ENCODE results near the gene IL22RA2. TPM values are rescaled to one million over a fixed set of nuclear protein-coding genes. Genes with fewer than 3 reads are reported as not detected.

The IL22RA2 gene
- total RNA-seq, 1 donor from 2014 or later = not detected

DNA sequence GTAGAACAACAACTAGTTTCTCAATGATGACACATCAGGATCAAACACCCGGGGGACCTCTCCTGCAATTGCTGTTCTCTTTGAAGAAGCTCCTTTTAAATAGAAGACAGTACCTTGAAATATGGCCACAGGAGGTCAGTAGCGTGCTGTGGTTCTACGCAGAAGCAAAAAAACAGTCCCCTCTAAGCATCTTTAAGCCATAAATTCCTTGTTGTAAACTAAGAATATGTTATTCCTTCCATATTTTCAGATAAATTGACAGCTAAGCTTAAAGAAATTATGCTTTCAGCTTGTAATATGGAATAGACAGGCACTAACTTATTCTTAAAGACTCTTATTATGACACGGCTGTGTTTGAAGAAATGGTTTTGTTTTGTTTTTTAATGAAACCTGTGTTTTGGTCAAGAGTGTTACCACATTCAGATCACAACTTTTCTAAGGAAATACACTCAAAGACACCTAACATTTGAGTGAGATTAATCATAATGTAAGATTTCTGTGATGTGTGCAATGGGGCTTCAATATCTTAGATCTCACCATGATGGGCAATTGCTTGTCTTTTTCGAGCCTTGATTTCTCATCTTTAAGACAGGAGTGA lies 78.9 kb downstream of the IL22RA2 start:
- Mint-ChIP-seq H3K4me3 (peak overlapping the region; percentile 38), H3K27ac (peak overlapping the region; percentile 93)
- POLR2A ChIA-PET = interaction anchor here (0.6 to 4.2 kb wide), 11 partner anchors 9 to 302 kb away, joined by 3 to 44 read pairs (median 4); partner anchors contain the start of gene MAP3K5

More for the DNA sequence above, 78.9 kb downstream of the IL22RA2 start:
- Mint-ChIP-seq H3K36me3 (ENCODE audit: low read depth) (no peaks in the 10 kb centered on the region), H3K27me3 (no peaks in the 10 kb centered on the region), H3K4me1 (peaks cover 63% of the 10 kb centered on the region), H3K9me3 (no peaks in the 10 kb centered on the region)
- TF ChIP-seq, protein P1, sequence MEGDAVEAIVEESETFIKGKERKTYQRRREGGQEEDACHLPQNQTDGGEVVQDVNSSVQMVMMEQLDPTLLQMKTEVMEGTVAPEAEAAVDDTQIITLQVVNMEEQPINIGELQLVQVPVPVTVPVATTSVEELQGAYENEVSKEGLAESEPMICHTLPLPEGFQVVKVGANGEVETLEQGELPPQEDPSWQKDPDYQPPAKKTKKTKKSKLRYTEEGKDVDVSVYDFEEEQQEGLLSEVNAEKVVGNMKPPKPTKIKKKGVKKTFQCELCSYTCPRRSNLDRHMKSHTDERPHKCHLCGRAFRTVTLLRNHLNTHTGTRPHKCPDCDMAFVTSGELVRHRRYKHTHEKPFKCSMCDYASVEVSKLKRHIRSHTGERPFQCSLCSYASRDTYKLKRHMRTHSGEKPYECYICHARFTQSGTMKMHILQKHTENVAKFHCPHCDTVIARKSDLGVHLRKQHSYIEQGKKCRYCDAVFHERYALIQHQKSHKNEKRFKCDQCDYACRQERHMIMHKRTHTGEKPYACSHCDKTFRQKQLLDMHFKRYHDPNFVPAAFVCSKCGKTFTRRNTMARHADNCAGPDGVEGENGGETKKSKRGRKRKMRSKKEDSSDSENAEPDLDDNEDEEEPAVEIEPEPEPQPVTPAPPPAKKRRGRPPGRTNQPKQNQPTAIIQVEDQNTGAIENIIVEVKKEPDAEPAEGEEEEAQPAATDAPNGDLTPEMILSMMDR (IDR thresholded peaks at IDR 0.05) = peak; percentile 71
- CTCF ChIA-PET = interaction anchor here (0.6 to 6.2 kb wide), 64 partner anchors 8 to 614 kb away, joined by 3 to 102 read pairs (median 5); no protein-coding TSS in a partner anchor
- intact Hi-C loops (cut with micrococcal nuclease) = loop anchor here (1.0 to 10.0 kb wide), 14 partner anchors 9 to 547 kb away; no protein-coding TSS in a partner anchor
- DNase-seq = no peak
- peak; percentile 34 for ATAC-seq (ENCODE audit: low read depth)

Other genes with a start within 250 kb of the IL22RA2 start
- gene IL20RA, start 128.7 kb downstream of the IL22RA2 start, total RNA-seq = not detected in 2 replicates
- gene IFNGR1, start 45.7 kb upstream of the IL22RA2 start, total RNA-seq = 60.5 and 65.6 TPM in 2 replicates

Measured in activated B cell treated with CpG ODN at 0.5 μM for 24 hours (primary cell).